ENCODE data around the gene IL13.

Gene IL13

DNA sequence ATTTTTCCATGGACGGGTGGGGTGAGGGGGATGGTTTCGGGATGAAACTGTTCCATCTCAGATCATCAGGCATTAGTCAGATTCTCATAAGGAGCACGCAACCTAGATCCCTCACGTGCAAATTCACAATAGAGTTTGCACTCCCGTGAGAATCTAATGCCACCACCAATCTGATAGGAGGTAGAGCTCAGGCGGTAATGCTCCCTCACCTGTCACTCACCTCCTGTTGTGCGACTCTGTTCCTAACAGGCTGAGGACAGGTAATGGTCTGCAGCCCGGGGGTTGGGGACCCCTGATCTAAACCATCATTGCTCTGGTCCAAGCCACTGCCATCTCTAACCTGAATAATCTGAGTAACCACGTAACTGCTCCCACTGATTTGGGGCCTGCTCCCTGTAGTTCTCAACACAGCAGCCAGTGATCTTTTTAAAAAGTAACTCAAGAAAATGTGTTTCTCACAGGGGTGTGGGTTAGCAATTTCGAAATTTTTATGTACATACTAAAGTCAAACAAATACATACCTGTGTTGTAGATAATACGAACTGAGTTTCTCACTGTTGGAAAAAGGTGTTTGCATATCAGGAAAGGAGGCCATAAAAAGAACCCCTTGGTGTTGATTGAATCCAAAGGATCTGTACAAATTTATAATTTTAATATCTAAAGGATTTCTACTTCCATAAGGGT lies 11.2 kb upstream of the IL13 start:
- Mint-ChIP-seq H3K9me3 (peaks cover 8% of the 10 kb centered on the region), H3K27ac (no peak overlapping the region), H3K4me3 (no peak overlapping the region), H3K4me1 (peaks cover 24% of the 10 kb centered on the region), H3K36me3 (peaks cover 25% of the 10 kb centered on the region)
- DNase-seq (ENCODE audit: low spot score in 2 of 2), result no peak
- no peak for ATAC-seq

DNA sequence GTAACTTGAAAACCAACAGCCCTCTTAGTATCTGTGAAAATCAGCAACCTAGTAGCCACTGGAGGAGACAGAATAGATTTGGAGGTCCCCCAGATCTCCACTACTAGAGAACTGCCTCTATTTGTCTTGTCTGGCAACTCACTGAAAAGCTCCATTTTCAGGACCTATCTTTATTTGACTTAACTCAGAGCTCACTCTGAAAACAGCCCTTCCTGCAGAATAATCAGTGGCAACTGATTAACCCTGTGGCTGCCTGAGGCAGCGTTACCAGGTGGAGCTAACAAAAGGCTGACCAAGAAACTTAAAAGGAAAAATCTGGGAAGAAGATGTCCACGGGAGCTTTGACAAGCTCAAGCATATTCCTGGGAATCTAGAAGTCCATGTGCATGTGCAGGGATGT lies 10.5 kb upstream of the IL13 start:
- H3K36me3 Mint-ChIP-seq, result peaks cover 17% of the 10 kb centered on the region

DNA sequence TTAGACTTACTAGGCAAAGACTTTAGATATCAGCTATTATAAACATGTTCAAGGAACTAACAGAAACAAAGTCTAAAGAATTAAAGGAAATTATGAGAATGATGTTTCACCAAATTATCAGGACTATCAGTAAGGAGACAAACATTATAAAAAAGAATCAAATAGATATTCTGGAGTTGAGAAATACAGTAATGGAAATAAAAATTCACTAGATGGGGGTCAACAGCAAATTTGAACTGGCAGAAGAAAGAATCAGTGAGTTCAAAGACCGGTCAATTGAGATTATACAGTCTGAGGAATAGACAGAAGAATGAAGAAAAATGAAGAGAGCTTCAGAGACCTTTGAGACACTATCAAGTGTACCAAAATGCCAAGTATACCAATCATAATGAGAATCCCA lies 9.6 kb upstream of the IL13 start:
- Mint-ChIP-seq H3K36me3 (peaks cover 8% of the 10 kb centered on the region), H3K4me1 (peaks cover 8% of the 10 kb centered on the region), H3K27ac (no peak overlapping the region), H3K9me3 (peaks cover 8% of the 10 kb centered on the region), H3K4me3 (no peak overlapping the region)
- no peak for DNase-seq (ENCODE audit: low spot score in 2 of 2)
- no peak for ATAC-seq

More for the DNA sequence above, 10.5 kb upstream of the IL13 start:
- Mint-ChIP-seq H3K27ac (no peak overlapping the region), H3K4me1 (peaks cover 17% of the 10 kb centered on the region), H3K9me3 (peaks cover 8% of the 10 kb centered on the region), H3K4me3 (no peak overlapping the region)
- DNase-seq (ENCODE audit: low spot score in 2 of 2), result peak in 1 of 2 donors; percentile 38
- no peak for ATAC-seq

DNA sequence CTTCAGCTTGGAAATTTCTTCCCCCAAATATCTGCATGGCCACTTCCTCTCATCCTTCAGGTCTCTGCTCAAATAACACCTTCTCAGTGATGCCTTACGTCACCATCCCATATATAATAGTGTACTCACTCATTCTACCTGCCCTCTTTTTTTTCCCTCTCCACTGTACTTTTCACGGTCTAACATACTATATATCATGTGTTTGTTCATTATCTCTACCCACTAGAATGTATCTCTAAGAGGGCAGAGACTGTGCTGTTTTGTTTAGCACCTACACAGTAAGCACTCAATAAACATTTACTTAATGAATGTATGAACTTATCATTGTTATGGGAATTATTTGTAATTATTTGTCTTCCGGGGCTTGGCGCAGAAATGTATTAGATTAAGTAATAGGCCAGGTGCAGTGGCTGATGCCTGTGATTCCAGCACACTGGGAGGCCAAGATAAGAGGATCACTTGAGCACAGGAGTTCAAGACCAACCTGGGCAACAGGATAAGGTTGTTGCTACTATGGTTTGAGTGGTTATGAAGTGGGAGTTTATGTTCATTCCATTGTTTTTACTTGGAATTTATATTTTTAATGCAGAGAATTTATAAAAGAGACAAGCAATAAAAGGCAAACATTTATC lies 6.0 kb upstream of the IL13 start:
- DNase-seq (ENCODE audit: low spot score in 2 of 2) (no peak), ATAC-seq (no peak)
- Mint-ChIP-seq H3K4me3 (no peak overlapping the region), H3K36me3 (peaks cover 5% of the 10 kb centered on the region), H3K27ac (no peak overlapping the region), H3K9me3 (peaks cover 8% of the 10 kb centered on the region), H3K4me1 (peaks cover 7% of the 10 kb centered on the region)

DNA sequence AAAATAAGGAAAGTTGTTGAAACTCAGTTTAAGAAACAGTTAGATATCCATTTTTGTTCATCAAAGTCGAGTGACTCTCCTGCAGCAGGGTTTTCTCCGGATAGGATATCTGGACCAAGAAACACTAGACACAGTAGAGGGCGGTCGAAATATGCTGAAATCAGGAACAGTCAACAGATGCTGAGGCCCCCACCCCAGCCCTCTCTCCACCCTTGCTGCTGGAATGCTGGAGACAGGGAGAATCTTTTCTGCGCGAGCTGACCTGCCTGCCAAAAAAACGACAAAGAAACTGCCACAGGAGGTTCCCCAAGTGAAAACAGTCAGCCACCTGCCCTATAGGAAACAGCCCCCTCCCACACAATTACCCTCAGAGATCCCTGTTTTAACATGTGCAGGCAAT lies 4.3 kb upstream of the IL13 start:
- no peaks in the 10 kb centered on the region for H3K9me3 Mint-ChIP-seq
- H3K4me3 Mint-ChIP-seq, result no peak overlapping the region
- peaks cover 6% of the 10 kb centered on the region for H3K36me3 Mint-ChIP-seq
- DNase-seq (ENCODE audit: low spot score in 2 of 2) (no peak), ATAC-seq (no peak)
- H3K27ac Mint-ChIP-seq, result no peak overlapping the region
- H3K4me1 Mint-ChIP-seq, result peaks cover 21% of the 10 kb centered on the region

DNA sequence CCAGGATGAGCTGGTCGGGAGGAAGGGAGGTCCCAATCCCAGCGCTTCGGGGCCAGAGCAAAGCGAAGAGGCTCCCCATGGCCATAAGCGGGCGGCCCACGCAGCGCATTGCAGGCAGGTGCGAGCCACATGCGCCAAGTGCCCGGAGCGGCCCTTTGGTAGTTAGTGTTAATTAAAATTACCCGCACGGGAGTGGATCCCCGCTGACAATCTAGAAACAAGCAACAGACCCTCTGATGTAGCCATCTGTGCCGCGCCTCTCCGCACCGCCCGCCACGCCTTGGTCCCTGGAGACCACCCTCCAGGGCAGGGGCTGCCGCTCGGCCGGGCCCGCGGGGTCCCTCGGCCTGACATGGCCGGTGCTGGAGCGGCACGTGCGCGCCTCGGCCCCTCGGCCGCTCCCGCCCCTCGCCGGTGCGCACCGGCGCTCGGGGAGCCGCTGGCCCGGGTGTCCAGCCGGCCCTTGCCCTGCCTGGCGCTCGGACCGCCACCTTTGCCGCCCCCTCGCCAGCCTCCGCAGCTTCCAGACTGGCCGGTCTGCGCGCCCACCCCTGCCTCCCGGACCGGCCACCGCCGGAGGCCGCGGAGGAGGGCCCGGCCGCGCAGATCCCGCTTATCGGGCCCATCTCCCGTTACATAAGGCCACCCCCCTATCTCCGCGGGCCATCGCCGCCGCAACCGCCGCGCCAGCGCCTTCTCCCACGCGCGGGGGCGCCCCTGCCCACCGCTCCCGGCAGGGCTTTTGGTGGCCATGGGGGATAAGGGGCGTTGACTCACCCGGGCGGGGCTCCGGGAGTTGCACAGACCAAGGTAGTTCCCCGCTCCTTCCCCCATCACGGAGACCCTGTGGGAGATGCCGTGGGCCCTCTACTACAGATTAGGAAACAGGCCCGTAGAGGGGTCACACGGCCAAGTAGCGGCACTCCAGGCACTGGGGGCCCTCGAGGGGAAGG lies 1.9 kb upstream of the IL13 start:
- H3K9me3 Mint-ChIP-seq, result no peaks in the 10 kb centered on the region
- peaks cover 19% of the 10 kb centered on the region for H3K36me3 Mint-ChIP-seq
- H3K4me1 Mint-ChIP-seq, result peaks cover 40% of the 10 kb centered on the region
- ATAC-seq (peak; percentile 68), DNase-seq (ENCODE audit: low spot score in 2 of 2) (peak in 1 of 2 donors; percentile 74)
- H3K27ac Mint-ChIP-seq, result peak overlapping the region; percentile 89
- H3K4me3 Mint-ChIP-seq, result peak overlapping the region; percentile 69

DNA sequence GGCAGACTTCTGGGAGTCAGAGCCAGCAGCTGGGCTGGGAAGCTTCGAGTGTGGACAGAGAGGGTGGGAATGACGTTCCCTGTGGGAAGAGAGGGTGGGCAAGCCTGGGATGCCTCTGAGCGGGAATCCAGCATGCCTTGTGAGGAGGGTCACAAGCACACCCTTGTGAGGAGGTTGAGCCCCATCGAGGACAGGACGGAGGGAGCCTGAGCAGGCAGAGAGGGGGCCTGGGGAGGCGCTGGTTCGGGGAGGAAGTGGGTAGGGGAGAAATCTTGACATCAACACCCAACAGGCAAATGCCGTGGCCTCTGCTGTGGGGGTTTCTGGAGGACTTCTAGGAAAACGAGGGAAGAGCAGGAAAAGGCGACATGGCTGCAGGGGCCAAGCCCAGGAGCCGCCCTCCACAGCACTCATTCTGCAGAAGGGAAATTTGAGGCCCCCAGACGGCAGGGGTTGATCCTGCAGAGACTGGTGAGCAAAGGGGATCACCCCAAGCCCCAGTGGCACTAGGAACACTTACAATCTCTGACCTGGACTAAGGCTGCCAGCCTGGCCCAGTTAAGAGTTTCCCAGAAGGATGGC lies 1.1 kb upstream of the IL13 start:
- Mint-ChIP-seq H3K36me3 (peaks cover 19% of the 10 kb centered on the region), H3K4me1 (peaks cover 47% of the 10 kb centered on the region), H3K4me3 (peak overlapping the region; percentile 69), H3K27ac (peak overlapping the region; percentile 89), H3K9me3 (no peaks in the 10 kb centered on the region)
- ATAC-seq (peak; percentile 36), DNase-seq (ENCODE audit: low spot score in 2 of 2) (no peak)

DNA sequence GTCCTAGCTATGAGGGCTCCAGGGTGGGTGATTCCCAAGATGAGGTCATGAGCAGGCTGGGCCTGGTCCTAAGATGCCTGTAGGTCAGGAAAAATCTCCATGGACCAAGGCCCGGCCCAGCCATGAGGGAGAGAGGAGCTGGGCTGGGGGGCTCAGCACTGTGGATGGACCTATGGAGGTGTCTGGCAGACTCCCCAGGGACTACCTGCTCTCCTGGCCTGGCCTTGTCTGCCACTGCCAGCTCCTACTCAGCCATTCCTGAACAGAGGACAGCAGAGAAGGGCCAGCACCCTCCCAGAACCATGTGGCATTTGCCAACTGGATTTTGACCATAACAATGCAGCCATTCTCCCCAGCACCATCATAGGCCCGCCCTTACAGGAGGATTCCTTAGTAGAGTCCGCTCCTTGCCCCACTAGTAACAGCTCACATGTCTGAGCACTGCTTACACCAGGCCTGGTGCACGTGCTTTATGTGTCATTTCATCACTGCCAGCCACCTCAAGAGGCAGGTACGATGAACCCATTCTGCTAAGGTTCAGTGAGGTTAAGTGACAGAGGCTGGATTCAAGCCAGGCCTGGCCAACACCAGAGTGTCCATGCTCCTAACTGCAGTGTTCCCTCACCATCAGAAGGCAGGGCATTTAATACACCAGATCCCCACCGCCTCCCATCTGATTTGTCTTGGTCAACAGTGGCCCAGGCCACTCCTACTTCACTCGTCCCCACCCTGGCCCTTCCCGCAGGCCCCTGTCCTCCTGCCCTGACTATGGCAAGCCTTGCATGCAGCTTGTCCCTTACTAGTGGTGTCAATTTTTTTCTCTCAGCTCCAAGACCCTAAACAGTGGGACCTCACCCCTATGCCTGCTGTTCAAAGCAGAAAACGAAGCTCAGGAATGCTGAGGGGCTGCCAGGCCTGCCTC lies 669 bp downstream of the IL13 start:
- H3K27ac Mint-ChIP-seq, result peak overlapping the region; percentile 18
- ATAC-seq (no peak), DNase-seq (ENCODE audit: low spot score in 2 of 2) (no peak)
- peak overlapping the region; percentile 69 for H3K4me3 Mint-ChIP-seq
- no peaks in the 10 kb centered on the region for H3K9me3 Mint-ChIP-seq
- H3K4me1 Mint-ChIP-seq, result peaks cover 65% of the 10 kb centered on the region
- peaks cover 26% of the 10 kb centered on the region for H3K36me3 Mint-ChIP-seq

DNA sequence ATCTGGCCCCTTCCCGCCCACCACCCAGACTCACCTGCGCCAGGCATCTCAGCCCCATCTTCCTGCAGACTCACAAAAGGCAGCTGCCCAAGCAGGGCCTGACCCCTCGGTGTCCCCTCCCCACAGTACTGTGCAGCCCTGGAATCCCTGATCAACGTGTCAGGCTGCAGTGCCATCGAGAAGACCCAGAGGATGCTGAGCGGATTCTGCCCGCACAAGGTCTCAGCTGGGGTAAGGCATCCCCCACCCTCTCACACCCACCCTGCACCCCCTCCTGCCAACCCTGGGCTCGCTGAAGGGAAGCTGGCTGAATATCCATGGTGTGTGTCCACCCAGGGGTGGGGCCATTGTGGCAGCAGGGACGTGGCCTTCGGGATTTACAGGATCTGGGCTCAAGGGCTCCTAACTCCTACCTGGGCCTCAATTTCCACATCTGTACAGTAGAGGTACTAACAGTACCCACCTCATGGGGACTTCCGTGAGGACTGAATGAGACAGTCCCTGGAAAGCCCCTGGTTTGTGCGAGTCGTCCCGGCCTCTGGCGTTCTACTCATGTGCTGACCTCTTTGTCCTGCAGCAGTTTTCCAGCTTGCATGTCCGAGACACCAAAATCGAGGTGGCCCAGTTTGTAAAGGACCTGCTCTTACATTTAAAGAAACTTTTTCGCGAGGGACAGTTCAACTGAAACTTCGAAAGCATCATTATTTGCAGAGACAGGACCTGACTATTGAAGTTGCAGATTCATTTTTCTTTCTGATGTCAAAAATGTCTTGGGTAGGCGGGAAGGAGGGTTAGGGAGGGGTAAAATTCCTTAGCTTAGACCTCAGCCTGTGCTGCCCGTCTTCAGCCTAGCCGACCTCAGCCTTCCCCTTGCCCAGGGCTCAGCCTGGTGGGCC lies 1.9 kb downstream of the IL13 start:
- Mint-ChIP-seq H3K4me1 (peaks cover 77% of the 10 kb centered on the region), H3K9me3 (no peaks in the 10 kb centered on the region), H3K27ac (peak overlapping the region; percentile 92), H3K36me3 (peaks cover 29% of the 10 kb centered on the region), H3K4me3 (peak overlapping the region; percentile 69)
- no peak for DNase-seq (ENCODE audit: low spot score in 2 of 2)
- no peak for ATAC-seq

DNA sequence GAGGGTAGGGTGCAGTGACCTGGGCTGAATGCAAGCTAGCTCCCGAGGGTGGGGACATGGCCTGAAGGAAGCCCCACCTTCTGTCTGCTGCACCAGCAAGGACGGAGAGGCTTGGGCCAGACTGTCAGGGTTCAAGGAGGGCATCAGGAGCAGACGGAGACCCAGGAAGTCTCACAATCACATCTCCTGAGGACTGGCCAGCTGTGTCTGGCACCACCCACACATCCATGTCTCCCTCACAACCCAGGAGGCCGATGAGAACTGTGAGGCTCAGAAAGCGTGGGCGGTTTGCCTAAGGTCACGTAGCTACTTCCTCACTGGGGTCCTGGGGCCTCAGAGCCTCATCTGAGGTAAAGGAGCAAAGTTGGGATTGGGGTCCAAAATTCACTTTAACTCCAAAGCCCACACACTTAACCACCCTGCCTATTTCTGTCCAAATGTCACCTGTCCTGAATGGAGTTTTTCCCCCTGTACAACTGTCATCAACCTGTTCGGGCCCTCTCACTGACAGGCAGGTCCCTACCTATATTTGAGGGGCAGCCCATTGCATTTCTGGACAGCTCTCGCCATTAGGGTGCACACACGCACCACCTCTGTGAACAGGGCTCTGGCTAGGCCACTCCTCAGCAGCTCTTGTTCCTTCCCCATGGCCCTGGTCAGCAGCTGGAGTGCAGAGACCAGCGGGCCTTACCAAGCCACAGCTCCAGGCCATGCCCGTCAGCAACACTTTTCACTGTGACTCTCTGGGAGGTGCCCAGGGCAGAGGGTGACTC lies 3.4 kb downstream of the IL13 start:
- H3K4me1 Mint-ChIP-seq, result peaks cover 86% of the 10 kb centered on the region
- peak overlapping the region; percentile 92 for H3K27ac Mint-ChIP-seq
- ATAC-seq (no peak), DNase-seq (ENCODE audit: low spot score in 2 of 2) (no peak)
- peak overlapping the region; percentile 69 for H3K4me3 Mint-ChIP-seq
- H3K9me3 Mint-ChIP-seq, result no peaks in the 10 kb centered on the region
- peaks cover 29% of the 10 kb centered on the region for H3K36me3 Mint-ChIP-seq

DNA sequence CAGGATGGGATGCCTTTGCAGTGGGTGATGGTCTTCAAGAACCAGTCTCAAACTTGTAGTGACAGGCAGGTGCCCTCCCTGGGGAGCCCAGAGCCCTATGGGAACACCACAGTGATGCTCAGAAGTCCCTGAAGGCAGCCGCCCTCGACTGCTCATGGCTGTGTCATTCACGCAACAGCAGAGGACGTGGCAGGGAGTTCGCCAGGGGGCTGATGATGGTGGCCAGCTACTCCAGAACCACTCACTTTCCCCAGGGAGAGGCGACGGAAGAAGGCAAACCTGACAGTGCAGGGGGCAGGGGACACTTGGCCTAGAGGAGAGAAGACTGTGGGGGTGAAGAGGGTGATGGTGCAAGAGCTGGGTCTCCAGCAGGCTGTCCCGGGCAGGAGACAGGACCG lies 4.0 kb downstream of the IL13 start:
- H3K9me3 Mint-ChIP-seq, result no peaks in the 10 kb centered on the region
- peak overlapping the region; percentile 92 for H3K27ac Mint-ChIP-seq
- peaks cover 29% of the 10 kb centered on the region for H3K36me3 Mint-ChIP-seq
- no peak for DNase-seq (ENCODE audit: low spot score in 2 of 2)
- peaks cover 86% of the 10 kb centered on the region for H3K4me1 Mint-ChIP-seq
- H3K4me3 Mint-ChIP-seq, result no peak overlapping the region
- no peak for ATAC-seq

DNA sequence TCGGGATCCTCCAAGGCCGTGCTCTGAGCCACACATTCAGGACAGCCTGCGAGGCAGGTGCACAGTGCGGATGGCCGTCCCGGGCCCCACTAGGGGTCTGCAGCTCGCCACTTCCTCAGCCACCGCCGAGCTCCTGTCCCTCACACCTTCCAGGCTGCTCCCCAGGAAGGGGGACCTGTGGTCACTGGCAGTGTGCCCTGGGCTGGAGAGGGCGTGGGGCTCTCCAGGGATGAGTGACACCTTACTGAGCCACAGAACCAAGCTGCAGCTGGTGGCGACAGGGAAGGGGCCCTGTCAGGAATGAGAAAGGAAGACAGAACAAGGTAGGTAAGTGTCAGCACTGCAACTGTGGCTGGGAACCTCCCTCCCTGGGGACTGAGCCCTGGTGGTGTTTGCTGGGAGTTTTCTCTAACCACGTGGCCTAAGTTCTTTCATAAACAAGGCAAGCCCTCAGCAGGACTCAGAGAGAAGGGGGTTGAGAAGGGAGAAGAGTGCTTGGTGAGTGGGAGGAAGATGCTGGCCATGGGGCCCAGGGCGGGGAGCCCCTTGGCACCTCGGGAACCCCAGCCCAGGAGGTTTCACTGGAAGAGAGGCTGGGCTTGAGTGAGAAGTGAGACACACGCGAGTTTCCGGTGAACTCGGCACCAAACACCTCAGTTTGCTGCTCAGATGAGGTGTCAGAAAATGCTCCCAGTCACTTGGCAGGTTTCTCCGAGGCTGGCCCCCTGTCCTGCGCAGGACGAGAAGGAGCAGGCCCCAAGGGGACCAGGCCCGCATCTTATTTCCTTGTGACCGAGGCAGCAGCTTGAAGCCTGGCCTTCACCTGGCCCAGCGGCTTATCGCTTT lies 5.2 kb downstream of the IL13 start:
- Mint-ChIP-seq H3K36me3 (peaks cover 29% of the 10 kb centered on the region), H3K4me3 (peak overlapping the region; percentile 57)
- peak; percentile 83 for ATAC-seq

More for the DNA sequence above, 5.2 kb downstream of the IL13 start:
- peak; percentile 43 to 86 for DNase-seq (ENCODE audit: low spot score in 2 of 2)
- Mint-ChIP-seq H3K27ac (peak overlapping the region; percentile 92), H3K4me1 (peaks cover 85% of the 10 kb centered on the region), H3K9me3 (no peaks in the 10 kb centered on the region)

All from stimulated activated effector memory CD8-positive, alpha-beta T cell treated with anti-CD3 and anti-CD28 coated beads, Interleukin-12 subunit alpha, Interleukin-12 subunit beta, amount 100 ng/mL, for 72 hours (primary cell).